HG02798 (cell line): ENCODE results near the gene ADAMTS2.

Experiments used
- ATAC-seq: cut with Tn5 transposase; IDR thresholded peaks from one replicate; pipeline ENCODE4 v1.9.1; 2021; ENCODE audit warnings: mild to moderate bottlenecking; ENCODE audit not compliant: unreplicated experiment, poor library complexity

The ADAMTS2 gene

GRCh38 chr5:179259731-179260323 lies 85.4 kb downstream of the ADAMTS2 start:
- no peak for ATAC-seq

DNA sequence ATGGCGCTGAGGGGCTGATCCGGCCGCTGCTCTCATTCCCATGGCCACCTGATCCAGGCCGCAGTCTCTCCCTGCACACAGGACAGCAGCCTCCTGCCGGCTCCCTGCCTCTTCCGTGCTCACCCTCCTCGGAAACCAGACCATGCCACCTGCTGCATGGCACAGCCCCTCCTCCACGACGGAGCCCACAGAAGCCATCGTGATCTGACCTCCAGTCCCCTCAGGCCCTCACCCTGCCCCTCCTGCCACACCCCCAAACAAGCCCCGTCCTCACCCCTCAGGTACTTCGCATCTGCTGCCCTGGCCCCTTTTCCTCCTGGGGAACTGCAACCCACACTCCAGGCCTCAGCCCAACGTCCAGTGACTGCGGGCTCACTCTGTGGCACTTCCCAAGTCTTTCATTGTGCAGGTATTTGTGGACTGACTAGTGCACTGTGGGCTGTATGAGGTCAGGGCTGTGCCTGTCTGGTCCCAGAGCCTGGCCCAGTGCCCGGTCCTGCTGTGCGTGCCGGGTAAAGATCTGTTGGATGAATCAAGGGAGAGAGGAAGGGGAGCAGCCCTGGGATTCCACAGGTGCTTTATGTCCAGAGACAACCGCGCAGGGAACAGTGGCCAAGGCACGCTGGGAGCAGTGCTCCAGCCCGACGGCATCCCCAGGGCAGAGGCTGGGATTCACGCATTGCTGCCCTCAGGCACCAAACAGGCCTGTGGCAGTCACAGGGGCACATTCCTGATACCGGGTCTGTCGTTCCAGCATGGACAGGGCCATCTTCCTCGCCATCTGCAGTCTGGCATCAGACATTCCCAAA lies 86.1 kb downstream of the ADAMTS2 start:
- ATAC-seq: no peak

- no peak for ATAC-seq
Measured at GRCh38 chr5:179258001-179258921, 87.0 kb downstream of the ADAMTS2 start.

GRCh38 chr5:179257176-179257682 lies 88.0 kb downstream of the ADAMTS2 start:
- no peak for ATAC-seq

GRCh38 chr5:179256328-179257175 lies 88.7 kb downstream of the ADAMTS2 start:
- ATAC-seq: no peak

- ATAC-seq: no peak
Measured at GRCh38 chr5:179255527-179256327, 89.5 kb downstream of the ADAMTS2 start.

DNA sequence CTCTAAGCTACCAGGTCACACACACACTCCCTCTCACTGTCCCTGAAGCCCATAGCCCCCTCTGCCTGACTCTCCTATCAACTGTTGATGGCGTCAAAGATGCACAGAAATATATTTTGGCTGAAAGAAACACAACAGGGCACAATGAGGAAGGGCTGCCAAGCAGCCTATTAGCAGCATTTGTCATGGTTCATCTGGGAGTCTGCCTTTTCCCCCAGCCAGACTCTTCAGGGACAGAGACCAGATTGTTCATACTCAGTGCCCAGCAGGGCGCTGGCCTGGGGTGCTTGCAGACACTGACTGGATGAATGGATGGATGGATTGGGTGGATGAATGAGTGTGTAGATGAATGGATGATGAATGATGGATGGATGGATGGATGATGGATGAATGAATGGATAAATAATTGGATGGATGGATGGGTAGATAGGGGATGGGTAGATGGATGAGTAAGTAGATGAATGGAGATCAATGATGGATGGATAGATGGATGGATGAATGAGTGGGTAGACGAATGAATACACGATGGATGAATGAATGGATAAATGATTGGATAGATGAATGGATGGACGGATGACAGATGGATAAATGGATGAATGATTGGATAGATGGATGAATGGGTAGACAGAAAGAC lies 90.5 kb downstream of the ADAMTS2 start:
- no peak for ATAC-seq

DNA sequence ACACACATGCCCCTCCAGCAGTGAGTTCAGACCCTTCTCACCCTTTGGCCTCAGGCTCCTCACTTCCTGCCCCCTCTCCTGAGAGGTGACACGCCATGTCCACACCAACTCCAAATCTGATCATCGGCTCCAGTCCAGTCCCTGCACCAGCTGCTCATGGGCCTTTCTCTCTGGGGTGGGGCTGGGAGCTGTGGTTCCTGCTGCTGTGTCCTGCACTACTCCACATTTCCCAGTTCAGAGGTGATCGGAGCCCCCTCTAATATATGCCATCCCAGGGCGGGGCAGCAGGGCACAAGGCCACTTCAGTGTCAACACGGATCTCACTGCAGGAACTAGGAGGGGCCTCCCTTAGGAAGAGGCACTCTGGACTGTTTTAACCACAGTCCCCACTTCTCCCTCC lies 91.5 kb downstream of the ADAMTS2 start:
- no peak for ATAC-seq

DNA sequence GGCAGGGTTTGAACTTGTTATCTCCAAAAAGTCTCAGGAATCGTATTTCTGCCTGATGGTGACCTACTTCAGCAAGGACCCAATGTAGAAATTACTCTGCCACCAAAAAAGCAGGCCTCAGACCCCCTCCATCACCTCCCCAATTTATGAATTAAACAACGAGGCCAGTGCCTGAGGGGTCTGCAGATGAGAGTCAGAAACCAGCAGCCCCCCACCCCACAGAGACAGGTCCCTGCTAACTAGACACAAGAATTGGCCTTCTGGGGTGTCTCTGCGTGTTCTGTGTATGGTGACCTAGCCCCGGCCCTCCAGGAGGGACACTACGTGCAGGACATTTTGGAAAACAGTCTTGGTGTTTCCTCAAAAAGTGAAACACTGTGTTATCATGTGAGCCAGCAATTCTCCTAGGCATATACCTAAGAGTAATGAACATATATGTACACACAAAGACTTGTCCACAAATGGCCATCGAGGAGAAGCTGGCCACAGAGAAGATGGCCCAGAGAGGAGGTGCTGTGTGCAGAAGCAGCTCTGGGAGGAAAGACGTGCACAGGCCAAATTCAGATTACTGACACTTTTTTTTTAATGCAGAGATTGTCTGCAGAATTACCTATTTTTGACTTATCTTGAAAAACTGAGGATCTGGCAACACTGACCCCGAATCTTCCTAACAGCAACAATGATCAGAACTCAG lies 93.8 kb downstream of the ADAMTS2 start:
- no peak for ATAC-seq

- no peak for ATAC-seq
Measured at GRCh38 chr5:179250561-179251225, 94.6 kb downstream of the ADAMTS2 start.

GRCh38 chr5:179246227-179246626 lies 99.0 kb downstream of the ADAMTS2 start:
- no peak for ATAC-seq

DNA sequence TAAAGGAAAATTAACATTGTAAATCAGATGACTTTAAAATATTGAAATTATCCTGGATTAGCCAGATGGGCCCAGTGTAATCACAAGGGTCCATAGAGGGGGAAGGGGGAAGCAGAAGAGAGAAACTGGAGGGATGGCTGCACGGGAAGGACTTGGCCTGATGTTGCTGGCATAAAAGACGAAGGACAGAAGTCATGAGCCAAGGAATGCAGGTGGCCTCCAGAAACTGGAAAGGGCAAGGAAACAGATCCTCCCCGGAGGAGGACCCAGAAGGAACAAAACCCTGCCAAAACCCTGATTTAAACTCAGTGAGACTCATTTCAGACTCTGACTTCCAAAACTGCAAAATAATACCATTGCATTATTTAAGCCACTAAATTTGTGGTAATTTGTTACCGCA lies 100.2 kb downstream of the ADAMTS2 start:
- no peak for ATAC-seq

DNA sequence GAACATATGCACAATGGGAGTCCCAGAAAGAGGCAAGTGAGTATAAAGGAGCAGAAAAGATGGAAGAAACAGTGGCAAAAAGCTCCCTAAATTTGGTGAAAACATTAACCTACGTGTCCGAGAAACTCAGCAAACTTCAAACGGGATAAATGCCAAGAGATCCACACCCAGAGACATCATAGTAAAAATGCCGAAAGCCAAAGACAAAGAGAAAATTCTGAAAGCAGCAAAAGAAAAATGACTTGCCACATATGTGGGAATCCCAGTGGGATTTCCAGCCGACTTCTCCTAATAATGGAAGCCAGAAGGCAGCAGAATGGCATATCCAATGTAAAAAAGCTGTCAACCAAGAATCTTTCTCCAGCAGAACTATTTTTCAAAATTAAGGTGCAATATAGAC lies 101.2 kb downstream of the ADAMTS2 start:
- ATAC-seq: no peak

DNA sequence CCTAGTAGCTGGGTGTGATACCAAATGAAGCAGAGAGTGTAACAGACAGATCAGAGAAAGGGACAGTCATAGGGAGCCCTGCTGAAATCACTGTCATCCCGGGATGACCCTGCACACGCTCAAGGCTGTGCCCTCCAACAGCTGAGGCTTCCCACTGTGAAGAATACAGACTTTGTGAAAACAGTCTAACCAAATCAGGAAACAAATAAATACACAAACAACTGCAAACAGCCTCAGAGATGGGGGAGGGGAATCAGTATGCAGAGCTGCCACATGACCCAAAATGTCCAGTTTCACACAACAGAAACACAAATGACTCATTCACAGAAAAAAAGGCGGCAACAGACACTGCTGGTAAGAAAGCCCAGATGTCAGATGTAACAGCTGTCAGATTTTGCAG lies 101.9 kb downstream of the ADAMTS2 start:
- no peak for ATAC-seq

DNA sequence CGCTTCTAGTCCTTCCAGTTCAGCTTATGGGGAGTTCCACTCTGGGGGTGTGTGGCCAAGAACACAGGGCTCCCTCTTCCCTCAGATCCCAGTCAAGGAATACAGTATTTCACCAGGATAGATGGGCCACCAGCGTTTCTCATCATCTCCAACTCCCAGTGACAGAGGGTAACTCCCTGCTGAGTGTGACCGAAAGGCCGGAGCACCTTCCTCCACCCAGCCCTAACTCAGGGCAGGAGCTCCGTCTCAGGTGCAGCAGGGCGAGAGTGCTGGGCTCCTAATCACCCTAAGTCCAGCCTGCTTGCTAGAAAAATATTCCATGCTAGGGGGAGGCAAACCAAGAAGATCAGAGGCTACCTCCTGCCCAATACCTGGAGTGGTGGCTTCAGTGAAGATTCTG lies 102.6 kb downstream of the ADAMTS2 start:
- no peak for ATAC-seq

DNA sequence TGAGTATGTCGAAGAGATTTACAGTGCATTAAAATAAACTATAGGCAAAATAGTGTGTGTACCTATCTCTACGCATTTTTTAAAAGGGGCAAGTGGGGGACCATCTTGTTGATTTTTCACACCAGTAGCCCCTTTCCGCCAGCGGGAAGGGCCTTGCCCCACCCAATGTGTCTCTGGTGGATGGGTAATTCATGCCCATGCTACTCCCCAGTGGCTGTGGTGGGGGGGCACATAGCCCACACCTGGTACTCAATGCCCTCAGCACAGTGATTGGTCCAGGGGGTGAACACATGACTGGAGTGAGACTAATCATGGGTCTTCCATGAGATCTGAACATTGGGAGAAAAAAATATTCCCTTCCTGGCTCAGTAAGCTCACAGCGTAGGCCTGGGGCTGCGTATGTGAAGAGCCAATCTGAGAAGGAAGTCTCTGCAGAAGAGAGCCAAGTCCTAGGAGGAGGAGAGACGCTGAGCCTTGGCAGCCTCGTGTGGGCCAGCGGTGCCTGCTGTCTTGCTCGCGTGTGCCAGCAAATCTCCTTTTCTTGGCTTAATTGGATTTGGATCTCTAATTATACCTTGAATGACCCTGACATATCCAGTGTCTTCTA lies 103.4 kb downstream of the ADAMTS2 start:
- no peak for ATAC-seq

GRCh38 chr5:179241175-179241574 lies 104.1 kb downstream of the ADAMTS2 start:
- ATAC-seq: no peak
